Stimulated activated memory B cell treated with anti-CD40 and anti-IgM and Interleukin-4, amounts not matched to agents 10 μg/mL and 1 μg/mL and 100 μg/mL, for 72 hours (primary cell): Measurements from ENCODE around the gene BPHL.
"Not testable (repeated sequence)": the region's sequence is repeated elsewhere in the genome, so short reads cannot be mapped to it uniquely, and the experiment has no call there.

Source experiments
- ATAC-seq: fragments of 150-1000 bp; cut with Tn5 transposase; 2 replicates; pipeline ENCODE4 v1.10.0; 2021
- H3K27ac Mint-ChIP-seq: one replicate; pipeline ENCODE4 v1.8.0; 2022; ENCODE audit warnings: mild to moderate bottlenecking, mixed read lengths
- H3K27me3 Mint-ChIP-seq: one replicate; pipeline ENCODE4 v1.8.0; 2022; ENCODE audit warnings: mixed read lengths
- H3K36me3 Mint-ChIP-seq: one replicate; pipeline ENCODE4 v1.8.0; 2022; ENCODE audit warnings: mixed read lengths
- H3K4me1 Mint-ChIP-seq: one replicate; pipeline ENCODE4 v1.8.0; 2022; ENCODE audit warnings: mixed read lengths
- H3K4me3 Mint-ChIP-seq: one replicate; pipeline ENCODE4 v1.8.0; 2022; ENCODE audit warnings: mild to moderate bottlenecking, moderate library complexity, mixed read lengths
- H3K9me3 Mint-ChIP-seq: one replicate; pipeline ENCODE4 v1.8.0; 2022; ENCODE audit warnings: mixed read lengths

The BPHL gene

GRCh38 chr6:3176562-3177355 lies 58.2 kb downstream of the BPHL start:
- ATAC-seq, result no peak
- H3K36me3 Mint-ChIP-seq, result no peaks in the 10 kb centered on the region
- H3K27ac Mint-ChIP-seq, result no peak overlapping the region

GRCh38 chr6:3178666-3179065 lies 60.2 kb downstream of the BPHL start:
- ATAC-seq, H3K9me3 Mint-ChIP-seq: not testable (repeated sequence)

More at GRCh38 chr6:3176562-3177355, 58.2 kb downstream of the BPHL start:
- H3K9me3 Mint-ChIP-seq, result no peaks in the 10 kb centered on the region
- H3K27me3 Mint-ChIP-seq, result peaks cover 45% of the 10 kb centered on the region
- peaks cover 5% of the 10 kb centered on the region for H3K4me1 Mint-ChIP-seq
- H3K4me3 Mint-ChIP-seq, result no peak overlapping the region

DNA sequence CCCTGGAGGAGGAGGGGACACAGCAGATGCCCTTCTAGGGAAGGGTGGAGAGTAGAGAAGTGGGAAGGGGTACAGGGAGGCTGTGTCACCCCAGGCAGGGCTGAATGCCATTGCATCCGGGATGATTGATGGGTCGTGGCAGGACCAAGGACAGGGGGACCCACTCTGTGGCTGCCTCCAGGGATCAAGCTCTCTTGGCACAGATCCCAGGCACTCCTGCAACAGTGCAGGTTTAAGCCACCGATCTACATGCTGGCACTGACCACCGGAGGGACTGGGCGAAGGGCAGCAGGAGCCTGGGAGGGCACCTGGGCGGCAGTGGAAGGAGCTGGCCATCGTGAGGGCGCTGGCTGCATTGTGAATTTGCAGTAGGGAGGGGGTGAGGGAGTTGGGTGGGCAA lies 61.4 kb downstream of the BPHL start:
- not testable (repeated sequence) for H3K4me1 Mint-ChIP-seq, H3K36me3 Mint-ChIP-seq, H3K27ac Mint-ChIP-seq, H3K9me3 Mint-ChIP-seq, ATAC-seq
- Mint-ChIP-seq H3K4me3 (peak overlapping the region; percentile 64), H3K27me3 (peaks cover 51% of the 10 kb centered on the region)

More at GRCh38 chr6:3178666-3179065, 60.2 kb downstream of the BPHL start:
- peaks cover 39% of the 10 kb centered on the region for H3K27me3 Mint-ChIP-seq
- not testable (repeated sequence) for H3K27ac Mint-ChIP-seq, H3K4me3 Mint-ChIP-seq, H3K4me1 Mint-ChIP-seq, H3K36me3 Mint-ChIP-seq

DNA sequence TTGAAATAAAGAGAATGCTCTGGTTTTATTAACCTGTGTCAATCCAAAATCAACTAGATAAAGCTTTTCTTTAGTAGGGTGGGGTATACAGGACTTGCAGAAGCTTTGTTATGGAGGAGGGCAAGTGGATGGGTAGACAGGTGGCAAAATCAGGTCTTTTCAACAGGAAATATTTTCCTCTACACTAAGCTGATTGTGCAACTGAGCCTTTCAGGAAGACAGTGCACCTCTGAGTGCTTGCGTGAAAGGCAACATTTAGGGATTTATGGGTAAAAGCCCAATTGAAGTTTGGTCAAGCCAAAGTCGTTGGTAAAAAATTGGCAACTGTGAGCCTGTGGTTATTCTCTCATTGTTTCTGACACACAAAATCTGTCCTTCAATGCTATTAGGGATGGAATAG lies 62.6 kb downstream of the BPHL start:
- H3K4me1 Mint-ChIP-seq, result peaks cover 1% of the 10 kb centered on the region
- no peaks in the 10 kb centered on the region for H3K9me3 Mint-ChIP-seq
- H3K36me3 Mint-ChIP-seq, result no peaks in the 10 kb centered on the region
- ATAC-seq, result no peak
- no peak overlapping the region for H3K4me3 Mint-ChIP-seq
- peaks cover 57% of the 10 kb centered on the region for H3K27me3 Mint-ChIP-seq
- H3K27ac Mint-ChIP-seq, result no peak overlapping the region

DNA sequence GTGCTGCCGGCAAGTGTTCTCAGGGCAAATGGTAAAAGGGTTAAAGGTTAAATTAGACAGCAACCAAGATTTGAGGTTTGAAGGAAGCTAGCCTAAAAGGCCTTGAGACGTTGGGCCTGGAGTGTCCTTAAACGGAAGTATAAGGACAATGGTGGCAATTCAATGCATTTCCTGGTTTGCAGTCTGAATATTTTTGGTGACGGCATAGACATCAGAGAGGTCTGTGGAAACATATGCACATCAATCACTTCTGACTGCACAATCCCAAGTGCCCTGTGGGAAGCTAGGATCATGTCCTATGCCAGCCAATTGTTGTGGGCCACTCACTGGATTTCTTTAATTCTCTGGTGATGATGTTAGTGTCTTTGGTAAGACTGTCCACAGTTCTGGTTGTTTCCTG lies 64.6 kb downstream of the BPHL start:
- H3K36me3 Mint-ChIP-seq, result no peaks in the 10 kb centered on the region
- peaks cover 51% of the 10 kb centered on the region for H3K27me3 Mint-ChIP-seq
- H3K27ac Mint-ChIP-seq, result no peak overlapping the region

GRCh38 chr6:3186974-3187382 lies 68.5 kb downstream of the BPHL start:
- H3K36me3 Mint-ChIP-seq, result no peaks in the 10 kb centered on the region
- ATAC-seq, result no peak
- H3K9me3 Mint-ChIP-seq, result no peaks in the 10 kb centered on the region
- peaks cover 28% of the 10 kb centered on the region for H3K27me3 Mint-ChIP-seq
- no peaks in the 10 kb centered on the region for H3K4me1 Mint-ChIP-seq
- no peak overlapping the region for H3K4me3 Mint-ChIP-seq
- H3K27ac Mint-ChIP-seq, result no peak overlapping the region

More for the DNA sequence above, 64.6 kb downstream of the BPHL start:
- Mint-ChIP-seq H3K9me3 (no peaks in the 10 kb centered on the region), H3K4me1 (no peaks in the 10 kb centered on the region), H3K4me3 (no peak overlapping the region)
- ATAC-seq, result no peak

- Mint-ChIP-seq H3K4me3 (no peak overlapping the region), H3K4me1 (no peaks in the 10 kb centered on the region), H3K9me3 (no peaks in the 10 kb centered on the region), H3K27me3 (peaks cover 28% of the 10 kb centered on the region), H3K27ac (no peak overlapping the region), H3K36me3 (no peaks in the 10 kb centered on the region)
- ATAC-seq, result no peak
Observed at GRCh38 chr6:3188262-3188661, 69.8 kb downstream of the BPHL start.

GRCh38 chr6:3189192-3189591 lies 70.7 kb downstream of the BPHL start:
- not testable (repeated sequence) for H3K9me3 Mint-ChIP-seq, H3K27ac Mint-ChIP-seq, H3K4me1 Mint-ChIP-seq, H3K36me3 Mint-ChIP-seq, H3K4me3 Mint-ChIP-seq, ATAC-seq
- H3K27me3 Mint-ChIP-seq, result peaks cover 24% of the 10 kb centered on the region

DNA sequence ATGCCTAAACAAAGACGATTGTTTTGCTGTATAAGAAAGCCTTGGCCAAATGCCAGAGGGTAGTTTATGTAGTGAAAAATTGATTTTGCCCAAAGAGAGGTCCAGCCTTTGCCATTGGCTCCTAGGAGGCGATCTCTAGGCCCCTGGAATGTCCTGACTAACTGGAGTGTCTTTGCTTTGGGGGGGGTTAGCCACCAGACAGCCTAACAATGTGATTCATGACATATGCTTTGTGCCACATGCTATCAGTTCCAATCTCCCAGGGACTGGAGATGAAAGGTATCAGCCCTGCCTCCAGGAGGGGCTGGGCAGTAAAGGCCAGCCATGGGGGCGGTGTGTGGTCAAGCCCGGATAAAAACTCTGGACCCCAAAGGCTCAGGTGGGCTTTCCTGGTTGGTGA lies 71.5 kb downstream of the BPHL start:
- Mint-ChIP-seq H3K36me3 (no peaks in the 10 kb centered on the region), H3K27me3 (peaks cover 15% of the 10 kb centered on the region), H3K4me1 (no peaks in the 10 kb centered on the region), H3K9me3 (no peaks in the 10 kb centered on the region), H3K4me3 (no peak overlapping the region), H3K27ac (no peak overlapping the region)
- ATAC-seq, result no peak

GRCh38 chr6:3190779-3191178 lies 72.3 kb downstream of the BPHL start:
- Mint-ChIP-seq H3K36me3 (no peaks in the 10 kb centered on the region), H3K27me3 (peaks cover 8% of the 10 kb centered on the region), H3K4me3 (no peak overlapping the region), H3K4me1 (no peaks in the 10 kb centered on the region), H3K9me3 (no peaks in the 10 kb centered on the region), H3K27ac (no peak overlapping the region)
- ATAC-seq, result no peak

GRCh38 chr6:3193102-3193849 lies 74.8 kb downstream of the BPHL start:
- H3K36me3 Mint-ChIP-seq, result no peaks in the 10 kb centered on the region
- no peak for ATAC-seq
- no peaks in the 10 kb centered on the region for H3K27me3 Mint-ChIP-seq
- H3K27ac Mint-ChIP-seq, result no peak overlapping the region
- H3K4me1 Mint-ChIP-seq, result no peaks in the 10 kb centered on the region
- no peaks in the 10 kb centered on the region for H3K9me3 Mint-ChIP-seq
- no peak overlapping the region for H3K4me3 Mint-ChIP-seq

DNA sequence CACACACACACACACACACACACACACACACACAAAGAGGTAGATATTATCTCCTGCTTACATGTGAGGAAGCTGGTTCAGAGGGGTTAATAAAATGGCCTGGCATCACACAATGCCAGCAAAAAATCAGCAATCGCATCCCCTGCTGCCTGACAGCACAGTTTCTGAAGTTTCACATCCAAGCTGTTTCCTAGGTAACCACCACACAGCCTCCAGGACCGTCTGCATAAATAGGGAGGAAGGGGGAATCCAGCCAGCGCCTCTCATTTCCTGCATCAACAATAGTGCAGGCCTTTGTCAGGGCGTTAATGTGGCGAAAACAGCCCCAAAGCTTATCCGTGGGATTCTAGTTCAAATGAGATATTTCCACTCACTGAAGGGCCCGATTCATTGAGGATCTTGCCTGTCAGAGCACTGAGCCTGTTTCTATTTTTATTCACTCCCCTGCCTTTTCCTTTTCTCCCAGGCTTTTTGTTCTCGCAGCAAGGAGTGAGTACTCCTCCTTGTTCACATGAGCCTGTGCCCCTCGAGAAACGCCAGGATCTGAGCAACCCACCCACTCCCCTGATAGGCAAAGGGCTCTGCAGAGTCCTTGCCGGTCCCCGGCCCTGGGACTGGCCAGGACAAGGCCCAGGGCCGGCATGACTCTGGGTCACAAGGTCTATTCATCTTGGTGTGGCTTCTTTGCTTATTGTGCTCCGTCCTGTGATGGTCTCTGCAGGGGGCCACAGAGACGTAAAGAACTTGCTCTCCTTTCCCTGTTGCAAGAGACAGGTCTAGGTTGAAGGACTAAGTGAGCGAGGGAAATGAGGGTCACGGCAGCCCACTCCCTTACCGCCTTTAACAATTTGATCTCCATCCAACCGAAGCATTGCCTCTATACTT lies 76.3 kb downstream of the BPHL start:
- no peak for ATAC-seq
- Mint-ChIP-seq H3K27me3 (no peaks in the 10 kb centered on the region), H3K4me3 (no peak overlapping the region), H3K9me3 (no peaks in the 10 kb centered on the region), H3K27ac (no peak overlapping the region), H3K36me3 (no peaks in the 10 kb centered on the region), H3K4me1 (no peaks in the 10 kb centered on the region)

DNA sequence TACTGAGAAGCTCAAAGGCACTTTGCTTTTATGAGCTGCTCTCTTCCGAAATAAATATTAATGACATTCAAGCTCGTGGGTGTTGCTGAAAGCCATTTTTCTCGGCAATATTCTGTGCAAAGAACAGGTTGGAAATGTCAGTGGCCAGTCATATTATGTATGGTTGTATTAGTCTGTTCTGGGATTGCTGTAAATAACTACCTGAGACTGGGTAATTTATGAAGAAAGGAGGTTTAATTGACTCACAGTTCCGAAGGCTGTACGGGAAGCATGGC lies 76.8 kb downstream of the BPHL start:
- no peak overlapping the region for H3K4me3 Mint-ChIP-seq
- H3K27me3 Mint-ChIP-seq, result no peaks in the 10 kb centered on the region
- no peak for ATAC-seq
- no peaks in the 10 kb centered on the region for H3K9me3 Mint-ChIP-seq
- H3K36me3 Mint-ChIP-seq, result no peaks in the 10 kb centered on the region
- no peaks in the 10 kb centered on the region for H3K4me1 Mint-ChIP-seq
- no peak overlapping the region for H3K27ac Mint-ChIP-seq

DNA sequence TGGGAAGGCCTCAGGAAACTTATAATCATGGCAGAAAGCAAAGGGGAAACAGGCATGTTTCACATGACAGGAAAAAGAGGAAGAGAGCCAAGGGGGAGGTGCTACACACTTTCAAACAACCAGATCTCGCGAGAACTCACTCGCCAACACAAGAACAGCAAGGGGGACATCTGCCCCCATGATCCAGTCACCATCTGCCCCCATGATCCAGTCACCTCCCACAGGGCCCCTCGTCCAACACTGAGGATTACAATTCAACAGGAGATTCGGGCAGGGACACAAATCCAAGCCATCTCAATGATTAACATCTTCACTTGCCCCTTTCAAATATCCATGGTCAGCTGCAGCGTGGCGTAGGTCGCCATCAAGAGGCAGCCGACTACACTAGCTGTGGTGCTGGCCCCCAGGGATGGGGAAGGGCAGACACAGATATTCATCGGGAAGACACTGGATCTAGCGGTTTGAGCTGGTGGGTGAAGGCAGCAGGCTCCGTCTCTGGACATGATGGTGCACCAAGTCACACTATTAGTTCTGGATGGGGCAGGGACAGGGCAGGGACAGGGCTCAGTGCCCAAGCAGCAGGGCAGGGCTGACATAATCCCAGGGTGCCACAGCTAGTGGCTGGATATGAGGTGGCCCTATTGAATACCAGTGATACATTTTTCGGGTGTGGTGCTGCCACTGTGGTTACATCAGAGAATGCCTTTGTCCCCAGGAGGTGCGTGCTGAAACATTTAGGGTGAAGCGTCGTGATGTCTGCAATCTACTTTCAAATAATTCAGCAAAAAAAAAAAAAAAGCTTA lies 77.4 kb downstream of the BPHL start:
- H3K4me1 Mint-ChIP-seq, result no peaks in the 10 kb centered on the region
- no peaks in the 10 kb centered on the region for H3K9me3 Mint-ChIP-seq
- H3K27ac Mint-ChIP-seq, result no peak overlapping the region
- no peaks in the 10 kb centered on the region for H3K36me3 Mint-ChIP-seq
- no peak for ATAC-seq
- H3K27me3 Mint-ChIP-seq, result no peaks in the 10 kb centered on the region
- H3K4me3 Mint-ChIP-seq, result no peak overlapping the region

GRCh38 chr6:3196770-3197169 lies 78.3 kb downstream of the BPHL start:
- H3K4me1 Mint-ChIP-seq, result no peaks in the 10 kb centered on the region

More at GRCh38 chr6:3196770-3197169, 78.3 kb downstream of the BPHL start:
- H3K27me3 Mint-ChIP-seq, result no peaks in the 10 kb centered on the region
- H3K9me3 Mint-ChIP-seq, result no peaks in the 10 kb centered on the region
- H3K27ac Mint-ChIP-seq, result no peak overlapping the region
- no peak overlapping the region for H3K4me3 Mint-ChIP-seq
- no peak for ATAC-seq
- no peaks in the 10 kb centered on the region for H3K36me3 Mint-ChIP-seq
